Immature natural killer cell (primary cell): ENCODE data around the gene ROR2. TPM values are rescaled to one million over a fixed set of nuclear protein-coding genes. Genes with fewer than 3 reads are reported as not detected.
A peak's percentile ranks its signal among the peaks of the same experiment; 100 is the strongest.

Experiments
- DNase-seq, 3 donors: peaks; one replicate each; pipeline ENCODE4 v3.0.0; 2022; ENCODE audit warnings: mixed read lengths in 1 of 3
- H3K27ac Mint-ChIP-seq, 6 donors: one replicate each; pipeline ENCODE4 v1.8.0; 2020; ENCODE audit warnings: mixed read lengths in 6 of 6, mild to moderate bottlenecking in 5 of 6, inconsistent platforms in 4 of 6, moderate library complexity in 3 of 6
- H3K27me3 Mint-ChIP-seq, 3 donors: one replicate each; pipeline ENCODE4 v1.8.0; 2020 to 2021; ENCODE audit warnings: low read depth in 3 of 3, mild to moderate bottlenecking in 3 of 3, mixed read lengths in 3 of 3, moderate library complexity in 3 of 3, inconsistent platforms in 1 of 3
- H3K36me3 Mint-ChIP-seq, 3 donors: one replicate each; pipeline ENCODE4 v1.8.0; 2020; ENCODE audit warnings: mixed read lengths in 3 of 3, inconsistent platforms in 2 of 3, mild to moderate bottlenecking in 2 of 3
- H3K4me1 Mint-ChIP-seq, 2 donors: one replicate each; pipeline ENCODE4 v1.8.0; 2020; ENCODE audit warnings: inconsistent platforms in 2 of 2, mild to moderate bottlenecking in 2 of 2, mixed read lengths in 2 of 2, moderate library complexity in 1 of 2
- H3K4me3 Mint-ChIP-seq, 5 donors: one replicate each; pipeline ENCODE4 v1.8.0; 2020; ENCODE audit warnings: mild to moderate bottlenecking in 5 of 5, mixed read lengths in 5 of 5, inconsistent platforms in 3 of 5, moderate library complexity in 3 of 5
- H3K9me3 Mint-ChIP-seq, 6 donors: one replicate each; pipeline ENCODE4 v1.8.0; 2020; ENCODE audit warnings: mild to moderate bottlenecking in 6 of 6, mixed read lengths in 6 of 6, inconsistent platforms in 4 of 6, moderate library complexity in 3 of 6
- polyA plus RNA-seq, 3 donors: library from polyadenylated mRNA; unstranded; fragments of 300-500 nt; fragmentation: Illumina TruSeq; gene quantifications; one replicate each; pipeline ENCODE4 v1.2.3, GENCODE V29; 2021

The ROR2 gene
- polyA plus RNA-seq, 3 donors from 2014 or later = not detected

DNA sequence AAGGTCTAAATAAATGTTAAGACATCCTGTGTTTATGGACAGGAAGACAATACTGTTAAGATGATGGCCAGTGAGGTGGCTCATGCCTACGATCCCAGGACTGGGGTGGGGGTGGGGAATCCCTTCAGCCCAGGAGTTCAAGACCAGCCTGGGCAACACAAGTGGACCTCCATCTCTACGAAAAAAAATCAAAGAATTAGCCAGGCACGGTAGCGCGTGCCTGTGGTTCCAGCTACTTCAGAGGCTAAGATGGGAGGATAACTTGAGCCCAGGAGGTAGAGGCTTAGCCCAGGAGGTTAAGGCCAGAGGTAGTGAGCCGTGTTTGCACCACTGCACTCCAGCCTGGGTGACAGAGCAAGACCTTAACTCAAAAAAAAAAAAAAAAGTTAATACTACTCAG, 5.3 kb downstream of the ROR2 start:
- H3K4me3 Mint-ChIP-seq = no peak overlapping the region
- peaks cover 0 to 4% (median 0%) of the 10 kb centered on the region in 6 donors for H3K9me3 Mint-ChIP-seq
- no peaks in the 10 kb centered on the region for H3K36me3 Mint-ChIP-seq
- DNase-seq = no peak
- peaks cover 8 to 14% (median 11%) of the 10 kb centered on the region in 3 donors for H3K27me3 Mint-ChIP-seq
- H3K4me1 Mint-ChIP-seq = no peaks in the 10 kb centered on the region
- H3K27ac Mint-ChIP-seq = no peak overlapping the region

DNA sequence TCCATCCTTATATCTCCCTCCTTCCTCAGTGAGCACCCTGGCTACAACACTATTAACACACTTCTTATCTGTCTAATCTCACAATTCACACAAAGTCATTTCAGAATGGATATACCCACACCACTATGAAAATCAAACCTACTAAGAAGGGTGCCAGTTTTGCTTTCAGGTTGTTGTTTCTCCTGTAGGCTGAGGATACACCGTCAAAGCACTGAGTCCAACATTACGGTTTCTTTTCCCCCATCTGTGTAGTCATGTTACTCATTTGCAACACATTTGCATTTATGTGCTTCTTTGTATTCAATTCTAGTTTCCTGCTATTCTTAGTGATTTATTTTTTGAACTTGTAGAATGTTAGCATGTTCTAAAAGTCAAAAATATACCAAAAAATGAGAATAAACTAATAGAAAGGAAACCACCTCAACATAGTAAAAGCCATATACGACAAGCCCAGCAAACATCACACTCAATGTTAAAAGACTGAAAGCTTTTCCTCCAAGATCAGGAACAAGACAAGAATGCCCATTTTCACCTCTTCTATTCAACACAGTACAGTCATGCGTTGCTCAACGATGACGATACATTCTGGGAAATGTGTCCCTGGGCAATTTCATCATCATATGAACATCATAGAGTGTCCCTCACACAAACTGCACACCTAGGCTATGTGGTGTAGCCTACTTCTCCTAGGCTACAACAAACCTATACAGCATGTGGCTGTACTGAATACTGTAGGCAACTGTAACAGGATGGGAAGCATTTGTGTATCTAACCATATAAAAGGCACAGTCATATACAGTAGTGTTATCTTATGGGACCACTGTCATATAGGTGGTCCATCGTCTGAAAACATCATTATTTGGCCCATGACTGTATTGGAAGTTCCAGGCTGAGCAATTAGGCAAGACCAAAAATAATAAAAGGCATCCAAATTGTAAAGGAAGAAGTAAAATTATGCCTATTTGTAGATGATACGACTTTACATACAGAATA, 6.3 kb downstream of the ROR2 start:
- Mint-ChIP-seq H3K9me3 (peaks cover 0 to 4% (median 0%) of the 10 kb centered on the region in 6 donors), H3K27me3 (peaks cover 8 to 14% (median 11%) of the 10 kb centered on the region in 3 donors), H3K36me3 (no peaks in the 10 kb centered on the region), H3K4me1 (no peaks in the 10 kb centered on the region), H3K4me3 (no peak overlapping the region), H3K27ac (no peak overlapping the region)
- DNase-seq = no peak

DNA sequence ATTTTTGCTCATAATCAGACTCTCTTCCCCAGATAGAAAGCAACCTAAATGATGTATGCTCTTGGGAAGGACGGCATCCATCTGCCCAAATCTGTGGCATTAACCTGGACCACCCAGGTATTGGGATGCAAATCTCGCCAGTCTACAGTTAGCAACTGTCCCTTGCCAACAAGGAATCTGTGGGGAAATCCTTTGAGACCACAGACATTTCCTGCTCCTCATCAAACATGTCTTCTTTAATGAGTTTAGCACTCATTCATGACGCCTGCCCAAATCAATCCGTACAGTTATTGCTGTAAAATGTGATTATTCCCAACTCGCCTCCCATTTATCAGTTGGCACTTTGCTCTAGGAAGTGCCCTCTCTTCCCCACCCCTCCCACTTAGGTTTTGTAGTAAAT, 7.8 kb downstream of the ROR2 start:
- Mint-ChIP-seq H3K36me3 (no peaks in the 10 kb centered on the region), H3K4me1 (no peaks in the 10 kb centered on the region), H3K4me3 (no peak overlapping the region), H3K27ac (no peak overlapping the region), H3K27me3 (peaks cover 5 to 11% (median 8%) of the 10 kb centered on the region in 3 donors), H3K9me3 (peaks cover 0 to 2% (median 0%) of the 10 kb centered on the region in 6 donors)
- no peak for DNase-seq

DNA sequence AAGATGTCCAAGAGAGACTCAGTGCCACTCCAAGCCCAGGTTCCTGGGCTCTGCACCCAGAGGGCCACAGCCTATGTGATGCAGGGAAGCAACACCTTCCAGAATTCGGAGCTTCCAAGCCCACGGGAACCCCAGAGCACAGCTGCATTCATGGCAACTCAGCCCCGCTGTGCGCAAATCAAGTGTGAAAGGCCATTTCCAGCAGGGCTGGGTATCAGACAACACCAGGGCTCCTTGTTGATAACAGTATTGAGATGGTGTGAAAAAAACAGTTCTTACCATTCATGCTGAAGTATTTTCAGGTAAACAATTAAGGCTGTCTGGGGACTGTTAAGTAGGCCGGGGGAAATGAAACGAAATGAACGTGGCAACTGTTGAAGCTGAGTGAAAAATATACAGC, 10.1 kb downstream of the ROR2 start:
- Mint-ChIP-seq H3K27me3 (peaks cover 0 to 6% (median 6%) of the 10 kb centered on the region in 3 donors), H3K9me3 (peaks cover 0 to 2% (median 0%) of the 10 kb centered on the region in 6 donors), H3K36me3 (no peaks in the 10 kb centered on the region), H3K27ac (no peak overlapping the region), H3K4me1 (no peaks in the 10 kb centered on the region), H3K4me3 (no peak overlapping the region)
- DNase-seq = no peak

DNA sequence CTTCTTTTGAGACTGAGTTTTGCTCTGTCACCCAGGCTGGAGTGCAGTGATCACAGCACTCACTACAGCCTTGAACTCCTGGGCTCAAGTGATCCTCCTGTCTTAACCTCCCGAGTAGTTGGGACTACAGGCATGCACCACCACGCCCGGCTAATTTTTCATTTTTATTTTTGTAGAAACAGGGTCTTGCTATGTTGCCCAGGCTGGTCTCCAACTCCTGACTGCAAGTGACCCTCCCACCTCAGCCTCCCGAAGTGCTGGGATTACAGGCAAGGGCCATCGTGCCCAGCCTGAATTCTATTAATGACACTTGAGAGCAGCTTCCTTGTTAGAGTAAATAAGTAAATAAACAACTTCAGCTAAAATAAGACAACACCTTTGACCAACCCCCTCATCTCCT, 12.3 kb downstream of the ROR2 start:
- Mint-ChIP-seq H3K27ac (no peak overlapping the region), H3K4me1 (peaks cover 0 to 9% of the 10 kb centered on the region in 2 donors), H3K36me3 (no peaks in the 10 kb centered on the region), H3K9me3 (no peaks in the 10 kb centered on the region), H3K4me3 (no peak overlapping the region), H3K27me3 (peaks cover 0 to 5% (median under 1%) of the 10 kb centered on the region in 3 donors)
- no peak for DNase-seq

DNA sequence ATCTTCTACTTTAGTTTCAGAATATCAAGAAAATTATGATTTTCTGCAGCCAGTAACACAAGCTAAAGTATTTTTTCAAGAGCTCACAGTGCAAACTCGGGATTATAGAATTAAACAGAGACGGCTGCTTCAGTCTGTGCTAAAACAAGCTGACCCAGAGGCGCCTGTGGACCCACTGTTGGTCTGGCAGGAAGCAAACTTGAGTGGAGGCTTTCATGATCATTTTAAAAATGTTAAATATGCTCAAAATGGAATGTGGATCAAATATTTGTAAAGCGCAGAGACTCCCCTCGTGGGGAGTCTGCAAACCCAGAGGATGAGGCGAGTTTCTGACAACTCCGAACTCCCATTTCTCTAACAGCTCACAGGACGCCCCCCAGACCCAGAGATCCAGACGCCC, 13.0 kb downstream of the ROR2 start:
- no peak overlapping the region for H3K4me3 Mint-ChIP-seq
- peaks cover 0 to 5% (median 0%) of the 10 kb centered on the region in 3 donors for H3K27me3 Mint-ChIP-seq
- no peak for DNase-seq
- no peaks in the 10 kb centered on the region for H3K9me3 Mint-ChIP-seq
- H3K36me3 Mint-ChIP-seq = no peaks in the 10 kb centered on the region
- peaks cover 0 to 9% of the 10 kb centered on the region in 2 donors for H3K4me1 Mint-ChIP-seq
- H3K27ac Mint-ChIP-seq = no peak overlapping the region

DNA sequence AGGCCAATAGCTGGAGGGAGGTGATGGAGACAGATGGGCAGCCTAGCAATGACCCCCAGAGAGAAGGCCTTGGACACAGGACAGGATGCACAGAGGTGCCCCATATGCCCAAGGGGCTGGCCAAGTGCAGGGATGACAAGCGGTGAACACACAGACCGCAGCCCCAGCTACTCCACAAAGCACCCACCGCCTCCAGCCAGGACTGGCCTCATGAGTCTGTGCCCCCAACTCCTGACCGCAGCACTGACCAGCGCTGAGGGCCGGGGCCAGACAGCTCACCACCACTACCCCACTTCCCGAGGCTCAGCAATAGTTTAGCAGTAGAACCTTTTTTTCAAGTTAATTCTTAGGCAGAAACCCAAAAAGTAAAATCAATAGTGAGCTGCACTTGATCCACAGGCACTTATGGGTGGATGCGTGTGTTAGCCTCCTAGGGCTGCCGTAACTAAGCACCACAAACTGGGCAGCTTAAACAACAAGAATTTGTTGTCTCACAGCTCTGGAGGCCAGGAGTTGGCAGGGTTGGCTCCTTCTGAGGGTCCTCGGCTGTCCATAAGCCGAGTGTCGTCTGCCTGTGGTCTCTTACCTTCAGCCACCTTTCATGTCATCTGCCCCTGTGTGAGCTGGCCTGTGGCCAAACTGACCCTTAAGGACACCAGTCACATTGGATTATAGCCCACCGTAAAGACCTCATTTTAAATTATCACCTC, 14.1 kb downstream of the ROR2 start:
- Mint-ChIP-seq H3K4me1 (peaks cover 0 to 9% of the 10 kb centered on the region in 2 donors), H3K4me3 (no peak overlapping the region), H3K27me3 (peaks cover 0 to 3% (median 0%) of the 10 kb centered on the region in 3 donors), H3K9me3 (peaks cover 0 to 11% (median 8%) of the 10 kb centered on the region in 6 donors), H3K36me3 (peaks cover 0 to 5% (median 4%) of the 10 kb centered on the region in 3 donors), H3K27ac (no peak overlapping the region)
- DNase-seq = no peak

DNA sequence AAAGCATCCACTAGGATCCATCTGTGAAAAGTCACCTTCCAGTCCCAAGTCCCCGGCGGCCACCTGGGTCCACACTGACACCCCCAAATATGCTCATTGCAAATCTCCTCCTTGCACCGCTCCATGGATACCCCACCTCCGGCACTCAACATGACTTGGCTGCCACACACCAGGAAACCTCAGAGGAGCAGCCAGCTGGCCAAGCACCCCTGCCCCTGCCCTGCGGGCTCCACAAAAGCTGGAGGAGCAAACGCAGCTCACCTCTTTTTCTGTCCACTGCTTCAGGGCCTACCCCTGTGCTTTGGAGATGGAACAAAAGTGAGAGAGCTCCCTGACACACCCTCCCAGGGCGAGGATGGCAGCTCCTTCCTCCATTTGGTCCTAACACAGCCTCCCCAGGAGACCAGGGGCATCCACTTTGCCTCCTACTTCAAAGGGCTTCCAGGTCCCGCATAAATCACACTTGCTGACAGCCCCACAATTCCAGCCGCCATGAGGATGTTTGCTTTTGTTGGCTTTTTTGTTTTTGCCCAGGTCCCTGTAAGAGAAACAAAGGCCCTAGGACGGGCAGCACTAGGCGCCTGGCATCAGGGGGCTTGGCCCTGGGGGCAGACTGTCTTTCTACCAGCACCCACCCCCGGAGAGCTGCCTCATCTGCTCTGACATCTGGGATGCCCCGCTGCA, 14.8 kb downstream of the ROR2 start:
- Mint-ChIP-seq H3K4me3 (no peak overlapping the region), H3K36me3 (peaks cover 5 to 8% (median 6%) of the 10 kb centered on the region in 3 donors), H3K4me1 (peaks cover 0 to 9% of the 10 kb centered on the region in 2 donors), H3K27ac (peak overlapping the region in 1 of 6 donors; percentile 49), H3K9me3 (peaks cover 7 to 18% (median 16%) of the 10 kb centered on the region in 6 donors), H3K27me3 (peaks cover 0 to 5% (median 0%) of the 10 kb centered on the region in 3 donors)
- no peak for DNase-seq

DNA sequence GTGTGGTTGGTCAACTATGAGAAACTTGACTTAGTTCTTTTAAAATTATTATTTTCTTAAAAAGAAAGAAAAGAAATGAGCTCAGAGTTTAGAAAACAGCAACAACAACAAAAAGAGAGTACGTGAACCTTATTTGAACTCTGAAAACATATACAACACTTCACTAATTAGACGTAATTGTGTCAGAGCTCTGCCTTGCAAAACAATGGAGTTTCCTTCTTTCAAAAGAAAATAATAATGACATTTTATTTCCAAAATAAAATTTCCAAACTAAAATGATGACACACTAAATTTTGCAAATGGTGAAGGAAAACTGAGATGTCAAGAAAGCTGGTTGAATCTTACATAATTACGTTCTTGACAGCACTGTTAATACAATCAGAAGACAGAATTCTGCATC, 15.4 kb downstream of the ROR2 start:
- Mint-ChIP-seq H3K4me1 (peaks cover 0 to 9% of the 10 kb centered on the region in 2 donors), H3K27ac (no peak overlapping the region), H3K36me3 (peaks cover 5 to 10% (median 9%) of the 10 kb centered on the region in 3 donors), H3K4me3 (no peak overlapping the region), H3K27me3 (peaks cover 0 to 5% (median 0%) of the 10 kb centered on the region in 3 donors), H3K9me3 (peaks cover 12 to 24% (median 21%) of the 10 kb centered on the region in 6 donors)
- DNase-seq = no peak

DNA sequence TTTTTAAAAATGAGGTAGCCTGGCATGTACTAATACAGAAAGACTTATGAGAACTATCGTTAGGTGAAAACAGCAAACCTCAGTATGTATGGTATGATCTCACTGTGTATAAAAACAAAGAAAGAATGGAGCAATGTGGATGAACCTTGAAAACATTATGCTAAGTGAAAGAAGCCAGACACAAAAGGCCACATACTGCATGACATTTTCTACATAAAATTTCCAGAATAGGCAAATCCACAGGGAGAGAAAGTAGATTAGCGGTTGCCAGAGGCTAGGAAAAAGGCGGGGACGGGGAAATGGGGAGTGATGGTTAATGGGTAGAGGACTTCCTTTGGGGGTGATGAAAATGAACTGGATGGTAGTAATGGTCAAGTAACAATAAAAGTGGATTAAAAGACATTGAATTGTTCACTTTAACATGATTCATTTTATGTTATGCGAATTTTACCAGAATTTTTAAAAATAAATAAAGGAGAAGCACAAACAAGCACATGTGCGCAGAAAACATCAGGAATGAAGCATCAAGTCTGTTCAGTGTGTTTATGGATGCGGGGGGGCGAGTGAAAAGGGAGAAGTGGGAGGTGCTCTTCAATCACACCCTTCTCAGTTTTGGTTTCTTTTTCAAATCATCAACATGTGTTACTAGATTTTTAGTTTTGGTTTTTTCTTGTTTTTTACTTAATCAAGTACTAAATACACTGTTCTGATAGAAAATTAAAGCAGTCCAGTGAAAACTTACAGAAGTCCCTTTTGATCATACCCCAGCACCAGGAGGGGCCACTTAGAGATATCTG, 16.3 kb downstream of the ROR2 start:
- Mint-ChIP-seq H3K9me3 (peaks cover 15 to 33% (median 29%) of the 10 kb centered on the region in 6 donors), H3K4me1 (peaks cover 0 to 9% of the 10 kb centered on the region in 2 donors), H3K4me3 (no peak overlapping the region), H3K27me3 (peaks cover 0 to 5% (median 0%) of the 10 kb centered on the region in 3 donors), H3K36me3 (peaks cover 5 to 10% (median 9%) of the 10 kb centered on the region in 3 donors), H3K27ac (no peak overlapping the region)
- no peak for DNase-seq

DNA sequence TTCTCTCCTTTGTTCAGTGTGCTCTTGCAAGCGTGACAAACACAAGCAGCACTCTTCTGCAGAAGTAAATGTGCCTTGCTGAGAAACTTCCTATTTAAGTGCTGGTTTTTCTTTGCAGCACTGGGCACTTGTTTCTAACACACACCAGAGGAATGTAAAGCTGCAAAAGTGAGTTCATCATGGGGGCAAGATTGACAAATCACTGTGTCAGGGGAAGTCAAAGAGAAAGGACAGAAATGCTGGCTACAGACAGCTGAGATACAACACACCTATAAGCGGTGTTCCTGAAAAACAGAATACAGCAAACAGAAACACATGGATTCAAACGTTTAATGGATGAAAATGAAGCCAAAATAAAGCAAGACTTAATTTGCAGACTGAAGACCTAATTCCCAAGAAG, 19.6 kb downstream of the ROR2 start:
- Mint-ChIP-seq H3K4me1 (peaks cover 0 to 9% of the 10 kb centered on the region in 2 donors), H3K9me3 (peaks cover 18 to 33% (median 30%) of the 10 kb centered on the region in 6 donors), H3K27ac (no peak overlapping the region), H3K36me3 (peaks cover 5 to 10% (median 9%) of the 10 kb centered on the region in 3 donors), H3K27me3 (peaks cover 0 to 9% (median 6%) of the 10 kb centered on the region in 3 donors), H3K4me3 (no peak overlapping the region)
- no peak for DNase-seq

DNA sequence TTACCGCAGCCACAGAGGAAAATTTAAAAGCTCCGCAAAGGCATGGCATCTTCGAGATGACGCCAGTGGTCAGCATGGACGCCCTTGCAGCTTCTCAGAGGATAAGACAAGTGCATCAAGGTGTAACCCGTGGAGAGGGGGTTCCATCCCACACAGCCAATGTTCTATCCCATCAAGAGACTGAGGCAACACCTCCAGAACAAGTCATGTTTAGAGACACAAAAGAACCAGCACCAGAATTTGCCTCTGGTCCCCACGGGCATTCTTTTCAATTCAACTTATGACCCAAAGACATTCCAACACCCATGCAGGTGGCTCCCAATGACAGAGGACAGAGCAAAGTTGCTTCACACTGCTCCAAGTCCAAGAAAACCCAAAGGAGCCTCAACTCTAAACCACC, 20.7 kb downstream of the ROR2 start:
- H3K4me3 Mint-ChIP-seq = no peak overlapping the region
- H3K4me1 Mint-ChIP-seq = peaks cover 0 to 9% of the 10 kb centered on the region in 2 donors
- no peak for DNase-seq
- no peak overlapping the region for H3K27ac Mint-ChIP-seq
- H3K36me3 Mint-ChIP-seq = peaks cover 5 to 10% (median 9%) of the 10 kb centered on the region in 3 donors
- peaks cover 0 to 9% (median 9%) of the 10 kb centered on the region in 3 donors for H3K27me3 Mint-ChIP-seq
- peaks cover 18 to 33% (median 30%) of the 10 kb centered on the region in 6 donors for H3K9me3 Mint-ChIP-seq
